ENCODE measurements around the gene MRPL20.
"Not testable (repeated sequence)": the region's sequence is repeated elsewhere in the genome, so short reads cannot be mapped to it uniquely, and the experiment has no call there.

The MRPL20 gene

GRCh38 chr1:1437033-1437903 lies 30.2 kb upstream of the MRPL20 start:
- no peak for DNase-seq

GRCh38 chr1:1436630-1437032 lies 29.5 kb upstream of the MRPL20 start:
- no peak for DNase-seq

GRCh38 chr1:1435911-1436629 lies 29.0 kb upstream of the MRPL20 start:
- DNase-seq, result no peak

GRCh38 chr1:1435106-1435903 lies 28.2 kb upstream of the MRPL20 start, which contains the start of gene VWA1:
Gene VWA1 (plus strand): TSS chr1:1435690. CDS start chr1:1435749, 59 bp downstream.
- DNase-seq, result peak in 3 of 5 donors; percentile 22 to 49 (median 44)

GRCh38 chr1:1434824-1435105 lies 27.7 kb upstream of the MRPL20 start:
- DNase-seq, result no peak

GRCh38 chr1:1434131-1434823 lies 27.2 kb upstream of the MRPL20 start:
- DNase-seq, result no peak

- DNase-seq, result no peak
Observed at GRCh38 chr1:1433804-1434130, 26.7 kb upstream of the MRPL20 start.

- DNase-seq, result no peak
Observed at GRCh38 chr1:1432951-1433803, 26.1 kb upstream of the MRPL20 start.

- no peak for DNase-seq
Observed at GRCh38 chr1:1432274-1432950, 25.3 kb upstream of the MRPL20 start.

- DNase-seq, result no peak
Observed at GRCh38 chr1:1431845-1432273, 24.8 kb upstream of the MRPL20 start.

GRCh38 chr1:1430992-1431844 lies 24.1 kb upstream of the MRPL20 start:
- DNase-seq, result no peak

- no peak for DNase-seq
Observed at GRCh38 chr1:1430114-1430982, 23.3 kb upstream of the MRPL20 start.

GRCh38 chr1:1429671-1430073 lies 22.6 kb upstream of the MRPL20 start:
- no peak for DNase-seq

- DNase-seq, result not testable (repeated sequence)
Observed at GRCh38 chr1:1428967-1429366, 21.9 kb upstream of the MRPL20 start.

- no peak for DNase-seq
Observed at GRCh38 chr1:1428174-1428573, 21.1 kb upstream of the MRPL20 start.

- DNase-seq, result no peak
Observed at GRCh38 chr1:1427820-1428148, 20.7 kb upstream of the MRPL20 start.

- no peak for DNase-seq
Observed at GRCh38 chr1:1427106-1427819, 20.2 kb upstream of the MRPL20 start.

- DNase-seq, result no peak
Observed at GRCh38 chr1:1426496-1427105, 19.5 kb upstream of the MRPL20 start.
